Neural progenitor cell (in vitro differentiated cells): Measurements from ENCODE around the gene RGS14. TPM values are rescaled to one million over a fixed set of nuclear protein-coding genes. Genes with fewer than 3 reads are reported as not detected.
"Not testable (repeated sequence)": the region's sequence is repeated elsewhere in the genome, so short reads cannot be mapped to it uniquely, and the experiment has no call there.

Experiments used
- DNase-seq: peaks from one replicate; pipeline ENCODE4 v3.0.0-alpha.2; 2016; ENCODE audit warnings: low spot score
- H2AFZ ChIP-seq: fragments of 200-600 bp; sonication (generic); replicated peaks from 2 replicates; pipeline ENCODE4 v1.6.1; 2016; ENCODE audit warnings: antibody characterized with exemption
- H3F3A ChIP-seq: fragments of 200-600 bp; sonication (generic); 2 replicates; pipeline ENCODE4 v1.6.1; 2016; ENCODE audit warnings: antibody characterized with exemption, low read depth
- H3K27ac ChIP-seq: fragments of 200-600 bp; sonication (generic); 2 replicates; pipeline ENCODE4 v1.5.1; 2016; ENCODE audit warnings: mild to moderate bottlenecking
- H3K27me3 ChIP-seq: fragments of 200-600 bp; sonication (generic); 2 replicates; pipeline ENCODE4 v1.6.1; 2016; ENCODE audit warnings: mild to moderate bottlenecking, moderate library complexity
- H3K36me3 ChIP-seq: fragments of 200-600 bp; sonication (generic); 2 replicates; pipeline ENCODE4 v1.5.1; 2016
- H3K4me1 ChIP-seq: fragments of 200-600 bp; sonication (generic); 2 replicates; pipeline ENCODE4 v1.6.1; 2016; ENCODE audit warnings: mixed run types
- H3K4me2 ChIP-seq: fragments of 200-600 bp; sonication (generic); 2 replicates; pipeline ENCODE4 v1.6.1; 2016
- H3K4me3 ChIP-seq: fragments of 200-600 bp; sonication (generic); 2 replicates; pipeline ENCODE4 v1.5.1; 2016
- H3K79me2 ChIP-seq: fragments of 200-600 bp; sonication (generic); 2 replicates; pipeline ENCODE4 v1.6.1; 2016; ENCODE audit warnings: low read depth
- H3K9ac ChIP-seq: fragments of 200-600 bp; sonication (generic); 2 replicates; pipeline ENCODE4 v1.6.1; 2016
- H3K9me3 ChIP-seq: fragments of 200-600 bp; sonication (generic); 2 replicates; pipeline ENCODE4 v1.5.1; 2016; ENCODE audit warnings: low read depth
- H4K20me1 ChIP-seq: fragments of 200-600 bp; sonication (generic); 2 replicates; pipeline ENCODE4 v1.6.1; 2016; ENCODE audit warnings: low read depth
- H3K27ac Mint-ChIP-seq: 3 replicates; pipeline ENCODE4 v1.8.0; 2021; ENCODE audit warnings: mixed read lengths
- H3K27me3 Mint-ChIP-seq: 2 replicates; pipeline ENCODE4 v1.8.0; 2022; ENCODE audit warnings: low read depth, mild to moderate bottlenecking, inconsistent platforms, moderate library complexity, mixed read lengths; ENCODE audit not compliant: insufficient read depth
- H3K36me3 Mint-ChIP-seq: 3 replicates; pipeline ENCODE4 v1.8.0; 2021; ENCODE audit warnings: mixed read lengths
- H3K4me1 Mint-ChIP-seq: 3 replicates; pipeline ENCODE4 v1.8.0; 2021; ENCODE audit warnings: mixed read lengths
- H3K4me3 Mint-ChIP-seq: 3 replicates; pipeline ENCODE4 v1.8.0; 2021; ENCODE audit warnings: mild to moderate bottlenecking, moderate library complexity, mixed read lengths
- H3K9me3 Mint-ChIP-seq: 3 replicates; pipeline ENCODE4 v1.8.0; 2020; ENCODE audit warnings: mixed read lengths
- EZH2 ChIP-seq: fragments of 200-600 bp; sonication (generic); IDR thresholded peaks from 2 replicates; pipeline ENCODE4 v1.6.1; 2017; ENCODE audit warnings: antibody characterized with exemption, mild to moderate bottlenecking, moderate library complexity
- EZH2phosphoT487 ChIP-seq: fragments of 200-600 bp; sonication (generic); IDR thresholded peaks from 2 replicates; pipeline ENCODE4 v1.6.1; 2017; ENCODE audit warnings: antibody characterized with exemption
- total RNA-seq: library from RNA; depleted of rRNA; stranded (reverse); fragments of >200 nt; gene quantifications from 2 replicates; pipeline ENCODE4 v1.2.3, GENCODE V29; 2015; ENCODE audit warnings: low replicate concordance
- TF ChIP-seq, protein P1 (sequence below): fragments of 200-600 bp; sonication (generic); IDR thresholded peaks from 2 replicates; pipeline ENCODE4 v1.5.1; 2017; ENCODE audit warnings: antibody characterized with exemption, mild to moderate bottlenecking

The RGS14 gene
- total RNA-seq, 1 donor from 2014 or later: 3.2 TPM

DNA sequence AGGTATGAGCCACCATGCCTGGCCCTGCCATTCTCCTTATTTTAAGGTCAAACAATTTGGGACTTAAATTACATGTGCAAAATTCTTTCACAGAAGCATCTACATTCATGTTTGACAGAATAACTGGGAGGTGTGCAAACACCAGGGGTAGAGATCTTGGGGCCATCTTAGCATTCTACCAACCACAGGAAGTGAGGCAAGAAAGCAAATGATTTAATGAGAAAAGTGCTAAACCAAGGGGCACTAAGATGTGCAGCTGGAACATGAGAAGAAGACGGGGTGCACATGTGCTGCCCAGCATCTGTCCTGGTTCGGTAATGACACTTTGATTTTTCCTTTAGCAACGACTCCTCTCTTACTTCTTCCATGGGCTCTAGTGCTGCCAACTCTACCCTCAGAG, 52.9 kb downstream of the RGS14 start:
- peaks cover 54% of the 10 kb centered on the region for H3K27me3 ChIP-seq
- H2AFZ ChIP-seq: no peak overlapping the region
- H3K4me3 ChIP-seq: no peak overlapping the region
- no peaks in the 10 kb centered on the region for H4K20me1 ChIP-seq
- no peaks in the 10 kb centered on the region for H3K9me3 ChIP-seq
- H3K4me1 ChIP-seq: no peaks in the 10 kb centered on the region
- TF ChIP-seq EZH2phosphoT487 (no peak), EZH2 (no peak)
- TF ChIP-seq, protein P1, sequence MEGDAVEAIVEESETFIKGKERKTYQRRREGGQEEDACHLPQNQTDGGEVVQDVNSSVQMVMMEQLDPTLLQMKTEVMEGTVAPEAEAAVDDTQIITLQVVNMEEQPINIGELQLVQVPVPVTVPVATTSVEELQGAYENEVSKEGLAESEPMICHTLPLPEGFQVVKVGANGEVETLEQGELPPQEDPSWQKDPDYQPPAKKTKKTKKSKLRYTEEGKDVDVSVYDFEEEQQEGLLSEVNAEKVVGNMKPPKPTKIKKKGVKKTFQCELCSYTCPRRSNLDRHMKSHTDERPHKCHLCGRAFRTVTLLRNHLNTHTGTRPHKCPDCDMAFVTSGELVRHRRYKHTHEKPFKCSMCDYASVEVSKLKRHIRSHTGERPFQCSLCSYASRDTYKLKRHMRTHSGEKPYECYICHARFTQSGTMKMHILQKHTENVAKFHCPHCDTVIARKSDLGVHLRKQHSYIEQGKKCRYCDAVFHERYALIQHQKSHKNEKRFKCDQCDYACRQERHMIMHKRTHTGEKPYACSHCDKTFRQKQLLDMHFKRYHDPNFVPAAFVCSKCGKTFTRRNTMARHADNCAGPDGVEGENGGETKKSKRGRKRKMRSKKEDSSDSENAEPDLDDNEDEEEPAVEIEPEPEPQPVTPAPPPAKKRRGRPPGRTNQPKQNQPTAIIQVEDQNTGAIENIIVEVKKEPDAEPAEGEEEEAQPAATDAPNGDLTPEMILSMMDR: no peak
- H3K9me3 Mint-ChIP-seq: no peaks in the 10 kb centered on the region
- H3F3A ChIP-seq: peaks cover 9% of the 10 kb centered on the region
- H3K4me2 ChIP-seq: no peak overlapping the region
- H3K27ac Mint-ChIP-seq: no peak overlapping the region
- no peak overlapping the region for H3K9ac ChIP-seq
- peaks cover 28% of the 10 kb centered on the region for H3K27me3 Mint-ChIP-seq
- no peaks in the 10 kb centered on the region for H3K36me3 Mint-ChIP-seq
- no peak overlapping the region for H3K4me3 Mint-ChIP-seq
- H3K79me2 ChIP-seq: no peaks in the 10 kb centered on the region
- peaks cover 8% of the 10 kb centered on the region for H3K4me1 Mint-ChIP-seq
- DNase-seq: no peak
- no peak overlapping the region for H3K27ac ChIP-seq
- no peaks in the 10 kb centered on the region for H3K36me3 ChIP-seq

DNA sequence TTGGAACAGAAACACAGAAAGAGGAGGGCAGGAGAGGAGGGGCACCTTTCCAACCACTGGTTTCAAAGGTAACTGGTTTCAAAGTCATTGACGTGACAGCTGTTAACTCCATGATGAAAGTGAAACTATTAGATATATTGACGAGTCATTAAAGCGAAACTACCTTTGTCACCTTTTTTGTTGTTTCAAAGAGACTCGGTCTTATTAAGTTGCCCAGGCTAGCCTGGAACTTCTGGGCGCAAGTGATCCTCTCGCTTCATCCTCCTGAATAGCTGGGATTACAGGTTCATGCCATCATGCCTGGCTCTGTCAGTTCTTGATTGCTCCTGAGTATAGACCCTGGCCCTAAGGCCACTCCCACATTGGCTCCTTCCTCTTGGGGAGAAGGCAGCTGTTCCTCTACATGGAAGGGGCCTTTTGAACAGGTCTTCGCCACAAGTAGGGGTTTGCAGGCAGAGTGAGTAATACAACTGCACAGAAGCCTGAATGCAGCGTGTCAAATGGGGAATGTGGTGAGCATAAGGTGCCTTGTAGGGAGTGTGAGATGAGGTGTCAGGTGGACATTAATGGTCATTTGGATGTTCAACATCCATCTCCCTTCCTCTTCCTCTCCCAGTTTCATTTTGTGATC, 55.0 kb downstream of the RGS14 start:
- H3K4me2 ChIP-seq: no peak overlapping the region
- TF ChIP-seq, protein P1: no peak
- H3K36me3 ChIP-seq: no peaks in the 10 kb centered on the region
- no peaks in the 10 kb centered on the region for H3K9me3 ChIP-seq
- no peaks in the 10 kb centered on the region for H3F3A ChIP-seq
- no peak overlapping the region for H2AFZ ChIP-seq
- no peak overlapping the region for H3K27ac ChIP-seq
- H3K4me1 ChIP-seq: no peaks in the 10 kb centered on the region
- no peak overlapping the region for H3K9ac ChIP-seq
- DNase-seq: no peak
- H3K79me2 ChIP-seq: no peaks in the 10 kb centered on the region
- peaks cover 8% of the 10 kb centered on the region for H3K4me1 Mint-ChIP-seq
- peaks cover 33% of the 10 kb centered on the region for H3K27me3 ChIP-seq
- no peak overlapping the region for H3K4me3 Mint-ChIP-seq
- H3K36me3 Mint-ChIP-seq: no peaks in the 10 kb centered on the region
- H3K9me3 Mint-ChIP-seq: no peaks in the 10 kb centered on the region
- H3K27me3 Mint-ChIP-seq: peaks cover 19% of the 10 kb centered on the region
- H3K27ac Mint-ChIP-seq: no peak overlapping the region
- H3K4me3 ChIP-seq: no peak overlapping the region
- no peaks in the 10 kb centered on the region for H4K20me1 ChIP-seq

DNA sequence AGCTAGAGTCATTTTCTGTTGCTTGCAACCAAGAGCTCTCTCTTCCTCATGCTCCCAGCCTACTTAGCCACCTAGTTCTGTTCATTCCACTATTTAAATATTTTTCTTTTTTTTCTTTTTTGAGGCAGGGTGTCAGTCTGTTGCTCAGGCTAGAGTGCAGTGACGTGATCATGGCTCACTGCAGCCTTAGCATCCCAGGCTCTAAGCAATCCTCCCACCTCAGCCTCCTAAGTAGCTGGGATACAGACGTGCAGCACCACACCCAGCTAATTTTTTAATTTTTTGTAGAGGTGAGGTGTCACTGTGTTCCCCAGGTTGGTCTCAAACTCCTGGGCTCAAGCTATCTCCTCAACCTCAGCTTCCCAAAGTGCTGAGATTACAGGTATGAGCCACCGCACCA, 56.8 kb downstream of the RGS14 start:
- no peak overlapping the region for H3K27ac Mint-ChIP-seq
- H2AFZ ChIP-seq: no peak overlapping the region
- no peak overlapping the region for H3K4me3 ChIP-seq
- H4K20me1 ChIP-seq: no peaks in the 10 kb centered on the region
- peaks cover 16% of the 10 kb centered on the region for H3K27me3 Mint-ChIP-seq
- H3K27me3 ChIP-seq: peaks cover 15% of the 10 kb centered on the region
- no peaks in the 10 kb centered on the region for H3K36me3 Mint-ChIP-seq
- H3K9ac ChIP-seq: no peak overlapping the region
- DNase-seq: no peak
- H3K9me3 Mint-ChIP-seq: no peaks in the 10 kb centered on the region
- no peaks in the 10 kb centered on the region for H3K9me3 ChIP-seq
- no peak overlapping the region for H3K4me2 ChIP-seq
- H3K27ac ChIP-seq: no peak overlapping the region
- TF ChIP-seq, protein P1: no peak
- TF ChIP-seq EZH2phosphoT487: no peak
- no peak for TF ChIP-seq EZH2
- no peak overlapping the region for H3K4me3 Mint-ChIP-seq
- no peaks in the 10 kb centered on the region for H3K79me2 ChIP-seq
- H3K36me3 ChIP-seq: no peaks in the 10 kb centered on the region
- H3K4me1 Mint-ChIP-seq: peaks cover 8% of the 10 kb centered on the region
- no peaks in the 10 kb centered on the region for H3K4me1 ChIP-seq
- no peaks in the 10 kb centered on the region for H3F3A ChIP-seq

DNA sequence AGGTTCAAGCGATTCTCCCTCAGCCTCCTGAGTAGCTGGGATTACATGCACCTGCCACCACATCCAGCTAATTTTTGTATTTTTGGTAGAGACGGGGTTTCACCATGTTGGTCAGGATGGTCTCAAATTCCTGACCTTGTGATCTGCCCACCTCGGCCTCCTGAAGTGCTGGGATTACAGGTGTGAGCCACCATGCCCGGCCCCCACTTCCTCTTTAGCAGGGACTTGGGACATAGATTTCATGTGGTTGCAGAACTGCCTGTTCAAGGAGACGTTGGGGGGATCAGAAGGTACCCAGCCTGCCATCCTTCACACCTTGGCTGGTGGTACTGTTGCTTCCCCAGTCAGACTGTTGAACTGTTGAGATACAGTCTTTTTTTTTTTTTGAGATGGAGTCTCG, 59.4 kb downstream of the RGS14 start:
- H3F3A ChIP-seq, H3K27ac ChIP-seq, H3K9me3 ChIP-seq, H3K4me3 ChIP-seq, H3K4me1 ChIP-seq, H3K27ac Mint-ChIP-seq, H3K4me1 Mint-ChIP-seq, H3K9ac ChIP-seq, H3K36me3 Mint-ChIP-seq, H2AFZ ChIP-seq, DNase-seq, H4K20me1 ChIP-seq, H3K27me3 Mint-ChIP-seq, H3K9me3 Mint-ChIP-seq, H3K27me3 ChIP-seq, H3K4me3 Mint-ChIP-seq, H3K79me2 ChIP-seq, H3K4me2 ChIP-seq, H3K36me3 ChIP-seq: not testable (repeated sequence)
